Neural progenitor cell (in vitro differentiated cells): ENCODE data around the gene OVCA2.

Experiments
- CTCF ChIP-seq: fragments of 200-600 bp; sonication (generic); IDR thresholded peaks from 2 replicates; pipeline ENCODE4 v1.5.1; 2017; ENCODE audit warnings: antibody characterized with exemption, mild to moderate bottlenecking
- EZH2 ChIP-seq: fragments of 200-600 bp; sonication (generic); IDR thresholded peaks from 2 replicates; pipeline ENCODE4 v1.6.1; 2017; ENCODE audit warnings: antibody characterized with exemption, mild to moderate bottlenecking, moderate library complexity

GRCh38 chr17:2071024-2071385 is 29.2 kb downstream of the OVCA2 start:
- TF ChIP-seq CTCF = no peak
- TF ChIP-seq EZH2 = no peak
